GM21423 (cell line): Measurements from ENCODE around the gene STRA8.
"Not testable (repeated sequence)": the region's sequence is repeated elsewhere in the genome, so short reads cannot be mapped to it uniquely, and the experiment has no call there.

ENCODE experiments used
- ATAC-seq: cut with Tn5 transposase; IDR thresholded peaks from one replicate; pipeline ENCODE4 v1.9.1; 2021; ENCODE audit warnings: mild to moderate bottlenecking, moderate library complexity; ENCODE audit not compliant: unreplicated experiment

STRA8 gene

DNA sequence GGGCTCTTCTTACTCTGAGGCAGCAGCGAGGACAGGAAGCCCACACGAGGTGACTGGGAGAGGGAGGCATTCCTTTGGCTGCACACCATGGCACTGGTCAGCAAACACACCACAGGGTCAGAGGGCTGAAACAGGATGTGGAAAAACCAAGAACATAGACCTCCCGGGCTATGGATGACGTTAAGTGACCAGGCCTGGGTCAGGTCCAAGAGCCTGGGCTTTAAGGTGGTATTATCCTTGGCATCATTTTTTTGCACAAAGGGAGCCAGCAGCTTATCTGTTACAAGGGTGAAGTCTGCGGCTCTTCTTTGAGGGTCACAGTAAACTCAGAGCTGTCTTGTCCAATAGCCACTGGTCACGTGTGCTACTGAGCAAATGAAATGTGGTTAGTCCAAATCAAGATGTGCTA lies 29.3 kb upstream of the STRA8 start:
- ATAC-seq = no peak

DNA sequence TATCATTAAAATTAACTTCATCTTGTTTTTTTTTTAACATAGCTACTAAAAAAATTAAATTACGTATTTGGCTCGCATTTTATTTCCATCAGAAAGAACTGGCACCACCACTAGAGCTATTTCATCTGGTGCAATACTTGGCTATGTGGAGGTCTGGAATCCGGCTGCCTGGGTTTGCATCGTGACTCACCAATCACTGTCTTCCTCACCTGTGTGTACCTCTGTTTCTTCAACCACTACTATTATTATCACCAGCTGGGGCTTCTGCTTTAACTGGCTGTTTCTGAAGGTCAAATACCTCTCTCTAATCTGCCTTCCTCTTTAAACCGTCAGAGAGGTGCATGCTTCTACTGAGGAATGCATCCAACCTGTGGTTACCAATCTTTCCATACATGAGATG lies 28.8 kb upstream of the STRA8 start:
- no peak for ATAC-seq

DNA sequence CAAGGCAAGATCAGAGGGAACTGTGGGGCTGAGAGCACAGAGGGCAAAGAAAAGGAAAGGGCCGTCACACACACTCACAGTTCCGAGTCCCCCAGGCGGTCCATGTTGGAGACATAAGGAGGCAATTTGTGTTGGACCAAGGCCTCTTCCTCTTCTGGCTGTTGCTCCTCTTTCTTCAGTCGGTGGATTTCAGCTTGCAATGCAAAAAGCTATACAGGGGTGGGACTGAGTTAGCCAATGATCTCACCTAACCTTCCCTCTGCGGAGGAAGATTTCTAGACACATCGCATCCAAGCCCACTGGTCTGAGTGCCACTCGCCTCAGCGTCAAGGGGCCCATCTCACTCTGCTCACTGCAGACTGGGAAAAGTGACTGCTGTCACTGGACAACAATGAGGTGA lies 27.8 kb upstream of the STRA8 start:
- ATAC-seq = no peak

DNA sequence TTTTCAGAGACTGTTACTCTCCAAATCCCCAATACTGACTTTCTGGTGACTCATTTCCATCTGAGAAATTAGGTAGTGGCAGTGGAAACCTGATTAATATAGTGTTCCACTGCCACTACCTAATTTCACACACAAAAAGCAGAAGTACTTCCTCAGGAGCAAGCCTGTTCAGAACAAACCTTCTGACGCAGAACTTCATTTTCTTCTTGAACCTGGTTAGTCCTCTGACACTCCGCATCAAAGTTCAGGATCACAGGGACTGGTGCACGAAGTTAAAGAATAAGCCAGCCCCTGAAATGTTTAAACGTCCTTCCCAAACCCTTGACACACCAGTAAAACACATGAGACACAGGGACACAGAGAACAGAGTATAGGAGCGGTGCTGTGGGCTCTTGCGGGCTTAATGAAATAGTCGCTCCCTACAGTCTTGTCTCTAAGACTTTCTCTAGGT lies 26.7 kb upstream of the STRA8 start:
- ATAC-seq = peak; percentile 23

DNA sequence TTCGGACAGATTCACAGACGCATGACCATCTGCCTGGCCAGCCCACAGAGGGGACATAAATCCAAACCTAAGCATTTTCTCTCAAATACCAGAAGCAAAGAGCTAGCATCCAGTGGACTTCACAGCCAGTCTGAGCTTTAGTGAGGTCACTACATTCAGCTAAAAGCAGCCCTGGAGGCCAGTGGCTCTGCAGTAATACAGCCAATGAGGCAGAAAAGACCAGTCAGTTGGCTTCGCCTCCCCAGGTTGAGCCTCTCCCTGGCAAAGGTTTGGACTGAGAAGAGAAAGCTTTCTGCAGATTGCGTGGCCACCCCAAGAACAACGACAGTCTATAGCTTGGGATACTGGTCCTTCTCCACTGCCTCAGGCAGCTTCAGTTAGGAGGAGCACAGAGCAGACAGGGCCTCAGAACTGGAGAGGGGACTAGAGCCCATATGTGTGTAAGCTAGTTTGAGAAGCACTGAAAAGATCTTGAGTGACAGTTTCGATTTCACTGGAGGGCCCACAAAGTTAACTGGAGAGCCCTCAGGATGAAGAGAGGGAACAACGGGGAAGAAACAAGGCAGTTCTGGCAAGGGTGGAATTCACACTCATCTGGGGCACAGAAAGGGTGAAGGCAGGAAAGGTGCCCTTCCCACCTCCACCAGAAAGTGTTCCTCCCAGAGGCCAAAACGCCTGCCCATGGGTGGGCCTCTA lies 26.1 kb upstream of the STRA8 start:
- ATAC-seq = no peak

DNA sequence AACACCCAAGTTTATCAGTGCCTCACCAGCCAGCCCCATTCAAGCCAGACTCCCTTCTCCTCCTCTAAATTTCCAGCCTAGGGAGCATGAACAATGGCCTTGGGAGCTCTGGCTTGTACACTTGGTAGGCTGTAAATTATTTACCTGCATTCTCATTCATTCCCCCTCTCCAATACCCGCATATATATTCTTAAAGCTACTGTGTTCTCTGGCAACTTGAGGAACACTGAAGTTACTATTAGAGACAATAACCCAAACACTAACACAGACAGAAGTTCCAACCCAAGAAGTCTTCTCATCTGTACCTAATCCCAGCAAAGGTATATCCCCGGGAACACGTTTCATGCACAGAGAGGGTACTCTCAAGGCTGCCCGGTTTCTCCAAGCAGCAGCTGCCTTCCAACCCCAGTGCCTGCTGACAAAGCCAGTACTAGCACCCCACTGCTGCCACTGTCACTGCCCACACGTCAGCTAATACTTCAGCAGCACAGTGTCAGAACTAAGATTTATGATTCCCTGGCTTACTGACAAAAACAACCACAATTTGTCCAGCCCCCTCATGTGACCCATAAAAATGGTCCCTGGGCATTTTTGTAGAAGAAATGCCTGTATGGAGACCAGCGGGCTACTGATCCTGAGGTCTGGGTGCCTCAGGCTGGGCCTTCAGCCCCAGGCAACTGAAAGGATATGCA lies 25.4 kb upstream of the STRA8 start:
- ATAC-seq = no peak

DNA sequence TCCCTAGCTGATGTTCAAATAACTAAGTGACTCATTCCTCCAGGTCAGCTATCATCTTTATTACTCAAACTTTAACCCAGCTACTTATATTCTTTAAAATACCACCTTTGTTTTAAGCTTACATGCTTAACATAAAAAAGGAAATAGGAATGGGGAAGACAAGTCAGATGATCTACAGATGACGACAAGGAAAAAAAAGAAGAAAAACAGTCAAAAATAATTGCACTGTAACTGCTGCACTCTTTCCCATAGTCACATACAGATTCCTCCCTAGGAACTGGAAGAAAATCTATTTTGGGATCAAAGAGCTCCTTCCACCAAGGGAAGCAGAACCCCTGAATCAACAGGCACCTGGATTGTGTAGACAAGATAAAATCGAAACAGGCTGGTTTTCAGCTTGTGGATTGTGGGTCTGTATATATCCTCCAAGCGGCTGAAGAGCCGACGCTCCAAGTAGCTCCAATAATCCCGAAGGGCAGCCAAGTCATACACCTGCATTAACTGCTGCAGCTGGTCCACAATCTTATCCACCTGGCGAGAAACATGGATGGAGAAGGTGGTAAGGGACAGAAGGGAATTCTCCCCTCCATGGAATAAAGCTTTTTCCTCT lies 24.3 kb upstream of the STRA8 start:
- no peak for ATAC-seq

DNA sequence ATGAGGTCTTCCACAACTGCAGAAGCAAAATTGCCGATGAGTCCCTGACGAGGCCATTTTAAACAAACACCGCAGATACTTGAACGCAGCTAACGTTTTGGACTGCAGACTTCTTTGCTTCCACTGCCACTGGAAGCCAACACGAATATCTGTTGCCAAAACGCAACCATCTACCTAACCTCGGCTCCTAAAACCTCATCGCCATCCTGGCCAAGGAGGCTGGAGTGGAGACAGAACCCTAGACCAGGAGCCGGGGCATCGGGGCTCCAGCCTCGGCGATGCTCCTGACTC lies 22.8 kb upstream of the STRA8 start:
- ATAC-seq = no peak

DNA sequence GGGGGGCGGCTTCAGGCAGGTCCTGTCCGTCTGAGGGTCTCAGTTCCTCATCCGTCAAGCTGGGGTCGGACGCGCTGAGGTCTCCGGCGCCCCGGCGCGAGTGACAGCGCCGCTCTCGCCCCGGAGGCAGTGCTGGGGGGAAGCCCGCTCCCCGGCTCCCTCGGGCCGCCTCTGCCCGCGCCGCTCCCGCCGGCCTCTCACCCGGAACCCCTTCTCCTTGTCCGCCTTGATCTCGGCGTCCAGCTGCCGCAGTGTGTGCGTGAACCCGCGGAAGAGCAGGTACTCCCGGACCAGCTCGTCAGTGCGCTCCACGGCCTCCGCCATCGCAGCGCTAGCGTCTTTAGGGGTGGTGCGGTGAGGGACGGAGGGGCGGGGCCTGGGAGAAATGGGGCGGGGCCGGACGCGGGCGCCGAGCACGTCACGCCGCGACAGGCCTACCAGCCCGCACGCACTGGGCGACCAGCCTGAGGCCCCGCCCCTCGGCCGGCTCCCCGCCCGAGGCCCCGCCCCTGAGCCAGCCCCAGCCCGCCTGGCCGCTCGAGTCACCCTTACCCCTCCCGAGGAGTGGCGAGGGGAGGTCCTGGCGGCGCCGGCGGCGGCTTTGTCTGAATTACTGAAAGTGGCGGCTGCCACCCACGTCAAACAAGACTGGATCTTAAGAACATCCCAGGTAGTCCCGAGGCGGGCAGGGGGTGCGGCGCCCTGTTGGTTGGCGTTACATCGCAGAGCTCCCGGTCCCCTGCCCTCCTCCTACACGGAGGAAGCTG lies 22.3 kb upstream of the STRA8 start, which contains the start of gene WDR91:
Gene WDR91 (minus strand): TSS at position 348 of the 767 bp plus-strand sequence. CDS start 24 bp downstream, at position 324.
- ATAC-seq = peak; percentile 77

DNA sequence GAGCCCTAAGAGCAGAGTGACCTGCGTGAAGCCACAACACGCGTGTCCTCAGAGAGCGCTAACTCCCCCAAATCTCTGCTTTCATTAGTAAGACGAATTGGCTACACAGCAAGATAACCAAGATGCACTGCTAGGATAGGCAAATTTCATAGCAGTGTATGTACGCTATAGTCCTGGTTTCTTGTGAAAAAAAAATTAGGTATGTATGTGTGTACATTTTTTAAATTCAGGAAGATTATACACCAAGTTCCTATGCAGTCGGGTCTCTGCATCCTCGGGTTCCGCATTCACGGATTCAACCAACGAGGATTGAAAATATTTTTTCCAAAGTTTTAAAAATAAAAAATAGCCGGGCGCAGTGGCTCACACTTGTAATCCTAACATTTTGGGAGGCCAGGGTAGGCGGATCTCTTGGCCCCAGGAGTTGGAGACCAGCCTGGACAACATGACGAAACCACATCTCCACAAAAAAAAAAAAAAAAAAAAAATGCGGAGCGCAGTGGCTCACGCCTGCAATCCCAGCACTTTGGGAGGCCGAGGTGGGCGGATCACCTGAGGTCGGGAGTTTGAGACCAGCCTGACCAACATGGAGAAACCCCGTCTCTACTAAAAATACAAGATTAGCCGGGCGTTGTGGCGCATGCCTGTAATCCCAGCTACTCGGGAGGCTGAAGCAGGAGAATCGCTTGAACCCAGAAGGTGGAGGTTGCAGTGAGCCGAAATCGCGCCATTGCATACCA lies 21.5 kb upstream of the STRA8 start:
- not testable (repeated sequence) for ATAC-seq

DNA sequence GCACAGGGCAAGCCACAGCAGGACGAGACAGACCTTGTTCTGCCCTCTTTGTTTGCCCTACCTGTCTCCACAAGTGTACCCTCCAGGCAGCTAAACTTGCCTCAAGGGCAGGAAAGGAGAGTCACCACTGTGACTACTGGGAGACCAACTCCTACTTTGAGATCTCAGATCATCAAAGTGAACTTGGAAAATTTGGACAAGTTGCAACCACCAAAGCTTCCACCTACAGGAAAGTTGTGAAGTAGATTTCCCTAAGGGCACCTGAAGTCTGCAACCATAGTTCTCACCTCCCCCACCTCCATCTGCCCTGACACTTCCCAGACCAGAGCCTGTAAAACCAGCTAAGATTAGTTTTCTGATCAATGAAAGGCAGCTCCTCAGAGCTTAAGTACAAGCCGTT lies 19.8 kb upstream of the STRA8 start:
- no peak for ATAC-seq

DNA sequence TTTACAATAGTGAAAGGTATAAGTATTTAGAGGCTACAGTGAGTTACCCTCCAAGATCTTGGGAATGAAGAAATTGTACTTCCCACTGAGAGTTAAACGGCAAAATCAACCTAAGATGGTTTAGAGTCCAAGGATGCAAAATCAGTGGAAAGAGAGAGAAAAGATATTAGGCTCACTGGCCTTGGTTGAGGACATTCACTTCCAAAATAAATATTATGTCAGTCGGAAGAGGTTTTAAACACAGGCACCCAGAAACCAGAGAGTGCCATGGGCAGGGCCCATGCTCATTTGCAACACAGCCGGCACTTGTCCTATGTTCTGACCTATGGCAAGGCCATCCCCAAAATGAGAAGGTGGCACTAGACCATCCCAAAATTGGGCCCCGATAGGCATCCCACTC lies 18.5 kb upstream of the STRA8 start:
- ATAC-seq = no peak

DNA sequence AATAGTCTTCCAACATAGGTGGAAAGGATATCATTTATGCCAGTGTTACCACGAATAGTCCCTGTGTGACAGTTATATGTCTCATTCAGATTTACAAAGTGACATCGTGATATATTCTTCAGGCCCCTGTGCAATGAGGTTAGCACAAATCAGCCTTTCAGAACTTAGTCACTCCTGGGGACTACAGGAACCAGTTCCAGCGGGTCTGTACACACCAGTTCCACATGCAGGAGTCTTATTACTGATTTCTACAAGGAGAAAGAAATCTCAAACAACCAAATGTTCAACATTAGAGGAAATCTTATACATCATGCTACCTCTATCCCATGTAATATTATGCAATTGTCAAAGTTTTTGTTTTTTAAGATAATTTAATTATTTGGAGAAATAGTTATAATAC lies 17.9 kb upstream of the STRA8 start:
- no peak for ATAC-seq

DNA sequence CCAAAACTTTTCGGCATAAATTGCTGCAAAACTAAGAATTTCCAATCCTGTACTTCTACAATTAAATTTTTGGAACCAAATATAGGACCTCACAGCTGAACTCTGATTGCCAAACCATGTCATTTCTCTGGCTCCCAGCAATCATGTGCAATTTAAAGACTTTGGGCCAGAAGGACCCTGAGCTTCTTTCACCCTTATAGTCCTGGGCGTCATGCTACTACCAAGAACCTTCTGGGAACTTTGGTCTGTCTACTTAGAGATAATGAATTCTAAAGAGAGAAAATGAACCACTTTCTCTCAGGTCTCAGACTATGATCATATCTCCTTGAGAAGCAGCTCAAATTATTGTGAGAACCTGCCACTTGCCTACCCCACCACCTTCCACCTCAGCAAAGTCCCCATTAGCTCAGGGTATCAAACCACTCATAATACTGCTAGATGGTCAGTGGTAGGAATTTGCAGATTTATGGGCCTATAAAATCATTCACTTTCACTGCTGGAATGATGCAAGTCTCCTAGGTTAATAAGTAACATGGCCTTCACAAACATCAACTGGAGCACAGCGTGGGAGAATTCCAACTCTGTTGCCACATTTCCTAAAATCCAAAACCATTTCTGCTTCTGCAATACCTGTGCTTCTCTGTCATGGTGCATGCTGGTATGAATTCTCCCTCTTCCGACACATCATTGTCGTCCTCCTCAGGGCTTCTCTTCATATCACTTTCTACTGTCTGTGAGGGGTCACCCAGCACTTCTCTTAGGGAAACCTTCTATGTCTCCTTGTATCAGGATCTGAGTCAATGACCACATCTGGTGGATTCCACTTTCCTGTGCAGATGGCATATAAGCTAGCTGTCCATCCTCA lies 15.8 kb upstream of the STRA8 start:
- ATAC-seq = no peak

DNA sequence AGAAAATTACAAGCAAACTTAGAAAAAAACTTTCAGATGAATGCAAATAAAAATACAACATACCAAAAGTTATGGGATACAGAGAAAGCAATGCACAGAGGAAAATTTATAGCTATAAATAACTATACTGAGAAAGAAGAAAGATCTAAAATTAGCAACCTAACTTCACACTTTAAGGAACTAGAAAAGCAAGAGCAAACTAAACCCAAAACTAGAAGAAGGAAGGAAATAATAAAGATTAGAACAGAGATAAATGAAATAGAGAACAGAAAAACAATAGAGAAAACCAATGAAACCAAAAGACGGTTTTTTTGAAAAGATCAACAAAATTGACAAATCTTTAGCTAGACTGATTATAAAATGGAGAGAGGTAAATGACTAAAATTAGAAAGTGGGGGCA lies 9.6 kb upstream of the STRA8 start:
- no peak for ATAC-seq

DNA sequence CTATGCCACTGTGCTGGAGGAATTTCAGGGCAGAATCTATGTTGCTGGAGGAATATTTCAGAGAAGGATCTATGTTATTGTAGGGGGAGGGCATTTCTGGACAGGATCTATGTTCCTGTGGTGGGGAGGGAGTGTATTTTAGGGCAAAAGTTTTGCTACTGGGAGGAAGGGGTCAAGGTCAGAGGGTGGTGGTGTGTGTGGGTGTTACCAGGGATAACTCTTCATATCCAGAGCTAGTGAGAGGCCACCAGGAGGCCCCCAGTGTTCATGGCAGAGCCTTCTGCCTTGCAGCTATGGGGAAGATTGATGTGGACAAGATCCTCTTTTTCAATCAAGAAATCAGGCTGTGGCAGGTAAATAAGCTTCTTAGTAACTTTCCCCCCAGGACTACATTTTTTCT lies 2.0 kb upstream of the STRA8 start:
- ATAC-seq = no peak

DNA sequence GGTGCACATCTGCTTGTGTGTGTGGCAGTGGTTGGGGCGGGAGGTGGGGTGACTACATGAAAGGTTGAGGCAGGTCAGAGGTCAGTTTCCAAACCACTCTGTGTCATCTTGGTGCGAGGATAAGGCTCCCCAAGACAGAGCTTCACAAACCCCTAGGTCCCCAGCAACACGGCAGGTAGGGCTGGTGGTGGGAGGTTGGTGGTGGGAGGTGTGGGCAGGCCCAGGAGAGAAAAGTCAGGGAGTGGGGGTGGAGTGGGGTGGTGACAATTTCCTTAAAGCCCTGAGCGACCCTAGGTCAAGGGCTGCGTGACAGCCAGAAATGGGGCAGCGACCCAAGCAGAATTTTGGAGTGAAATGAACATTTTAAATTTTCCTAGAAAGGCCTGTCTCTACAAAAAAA lies 1.6 kb upstream of the STRA8 start:
- ATAC-seq = no peak

DNA sequence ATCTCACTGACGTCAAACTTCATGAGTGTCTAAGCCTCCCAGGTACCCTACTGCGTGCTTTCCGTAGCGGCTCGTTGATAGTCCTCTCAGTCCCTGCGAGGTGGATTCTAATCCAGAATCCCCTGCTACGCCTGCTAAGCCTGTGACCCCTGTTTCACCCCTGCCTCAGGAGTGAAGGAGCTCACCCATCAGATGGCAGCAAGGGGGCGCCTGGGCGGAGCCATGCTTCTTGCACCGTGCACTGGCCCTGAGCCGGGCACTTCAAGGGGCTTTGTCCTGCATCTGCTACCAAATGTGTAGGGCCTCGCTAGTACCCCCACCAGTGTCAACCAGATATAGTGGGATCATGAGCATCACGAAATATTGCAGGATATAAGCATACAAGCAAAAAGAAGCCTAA lies 918 bp upstream of the STRA8 start:
- no peak for ATAC-seq

DNA sequence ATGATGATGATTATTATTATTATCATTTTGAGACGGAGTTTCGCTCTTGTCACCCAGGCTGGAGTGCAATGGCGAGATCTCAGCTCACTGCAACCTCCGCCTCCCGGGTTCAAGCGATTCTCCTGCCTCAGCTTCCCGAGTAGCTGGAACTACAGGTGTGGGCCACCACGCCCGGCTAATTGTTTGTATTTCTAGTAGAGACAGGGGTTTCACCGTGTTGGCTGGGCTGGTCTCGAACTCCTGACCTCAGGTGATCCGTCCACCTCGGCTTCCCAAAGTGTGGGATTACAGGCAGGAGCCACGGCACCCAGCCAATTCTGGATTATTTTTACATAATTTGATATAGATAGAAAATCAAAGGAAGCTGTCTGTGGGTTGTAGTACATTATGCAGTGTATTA lies 457 bp downstream of the STRA8 start:
- not testable (repeated sequence) for ATAC-seq

DNA sequence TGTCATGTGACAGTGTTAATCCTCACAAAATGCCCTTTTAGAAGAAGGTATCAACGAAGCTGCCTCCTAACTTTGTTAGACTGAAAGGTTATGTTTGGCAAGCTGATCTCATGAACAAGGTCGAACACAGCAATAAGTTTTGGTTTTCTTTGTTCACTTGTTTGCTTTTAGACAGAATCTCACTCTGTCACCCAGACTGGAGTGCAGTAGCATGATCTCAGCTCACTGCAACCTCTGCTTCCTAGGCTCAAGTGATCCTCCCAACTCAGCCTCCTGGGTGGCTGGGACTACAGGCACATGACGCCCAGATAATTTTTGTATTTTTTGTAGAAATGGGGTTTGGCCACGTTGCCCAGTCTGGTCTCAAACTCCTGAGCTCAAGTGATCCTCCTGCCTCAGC lies 1.1 kb downstream of the STRA8 start:
- no peak for ATAC-seq
